GM21360 (cell line): Measurements from ENCODE around the gene VMAC.
A peak's percentile ranks its signal among the peaks of the same experiment; 100 is the strongest.
"Not testable (repeated sequence)": the region's sequence is repeated elsewhere in the genome, so short reads cannot be mapped to it uniquely, and the experiment has no call there.

Experiments
- ATAC-seq: cut with Tn5 transposase; IDR thresholded peaks from one replicate; pipeline ENCODE4 v1.9.1; 2021; ENCODE audit warnings: mild to moderate bottlenecking, moderate library complexity; ENCODE audit not compliant: unreplicated experiment

VMAC gene, protein sequence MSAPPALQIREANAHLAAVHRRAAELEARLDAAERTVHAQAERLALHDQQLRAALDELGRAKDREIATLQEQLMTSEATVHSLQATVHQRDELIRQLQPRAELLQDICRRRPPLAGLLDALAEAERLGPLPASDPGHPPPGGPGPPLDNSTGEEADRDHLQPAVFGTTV

DNA sequence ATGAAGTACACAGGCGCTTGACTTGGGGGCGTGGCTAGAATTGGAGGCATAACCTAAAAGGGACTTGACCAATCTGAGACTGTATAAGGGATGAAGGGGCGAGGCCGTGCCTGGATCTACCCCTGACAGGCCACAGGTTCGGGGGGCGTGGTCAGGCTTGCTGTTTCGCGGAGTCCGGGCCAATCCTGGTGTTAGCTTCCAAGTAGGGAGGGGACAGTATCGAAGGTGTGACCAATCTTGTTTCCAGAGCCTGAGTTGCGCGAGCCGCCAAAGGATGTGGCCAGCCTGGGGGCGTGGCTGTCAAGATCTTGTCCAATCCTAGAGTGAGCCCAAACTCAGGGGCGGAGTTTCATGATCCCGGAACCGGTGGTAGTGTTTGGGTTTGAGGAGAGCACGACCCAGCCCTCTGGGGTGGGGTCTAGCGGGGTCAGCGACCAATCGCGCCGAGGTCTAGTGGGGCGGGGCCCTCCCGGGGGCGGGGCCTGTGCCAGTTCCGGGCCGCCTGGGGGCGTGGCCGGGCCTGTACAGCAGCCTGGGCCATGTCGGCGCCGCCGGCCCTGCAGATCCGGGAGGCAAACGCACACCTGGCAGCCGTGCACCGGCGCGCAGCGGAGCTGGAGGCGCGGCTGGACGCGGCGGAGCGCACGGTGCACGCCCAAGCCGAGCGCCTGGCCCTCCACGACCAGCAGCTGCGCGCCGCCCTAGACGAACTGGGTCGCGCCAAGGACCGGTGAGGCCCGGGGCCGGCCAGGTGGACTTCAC lies at the start of gene VMAC:
Gene VMAC, plus strand, starts transcription at position 521 of the 762 bp plus-strand sequence. Its CDS starts 19 bp downstream, at position 540.
- peak; percentile 69 for ATAC-seq

DNA sequence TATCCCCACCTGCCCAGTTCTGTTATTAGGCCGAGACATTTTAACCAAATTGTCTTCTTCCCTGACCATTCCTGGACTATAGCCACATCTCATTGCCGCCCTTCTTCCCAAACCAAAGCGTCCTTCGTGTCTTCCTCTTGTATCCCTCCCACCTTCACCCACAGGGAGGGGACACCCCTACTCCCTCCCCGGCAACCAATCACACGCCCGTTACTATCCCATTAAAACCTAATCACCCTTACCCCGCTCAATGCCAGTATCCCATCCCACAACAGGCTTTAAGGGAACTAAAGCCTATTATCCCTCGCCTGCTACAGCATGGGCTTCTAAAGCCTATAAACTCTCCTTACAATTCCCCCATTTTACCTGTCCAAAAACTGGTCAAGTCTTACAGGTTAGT lies 49.5 kb upstream of the VMAC start:
- ATAC-seq: not testable (repeated sequence)

DNA sequence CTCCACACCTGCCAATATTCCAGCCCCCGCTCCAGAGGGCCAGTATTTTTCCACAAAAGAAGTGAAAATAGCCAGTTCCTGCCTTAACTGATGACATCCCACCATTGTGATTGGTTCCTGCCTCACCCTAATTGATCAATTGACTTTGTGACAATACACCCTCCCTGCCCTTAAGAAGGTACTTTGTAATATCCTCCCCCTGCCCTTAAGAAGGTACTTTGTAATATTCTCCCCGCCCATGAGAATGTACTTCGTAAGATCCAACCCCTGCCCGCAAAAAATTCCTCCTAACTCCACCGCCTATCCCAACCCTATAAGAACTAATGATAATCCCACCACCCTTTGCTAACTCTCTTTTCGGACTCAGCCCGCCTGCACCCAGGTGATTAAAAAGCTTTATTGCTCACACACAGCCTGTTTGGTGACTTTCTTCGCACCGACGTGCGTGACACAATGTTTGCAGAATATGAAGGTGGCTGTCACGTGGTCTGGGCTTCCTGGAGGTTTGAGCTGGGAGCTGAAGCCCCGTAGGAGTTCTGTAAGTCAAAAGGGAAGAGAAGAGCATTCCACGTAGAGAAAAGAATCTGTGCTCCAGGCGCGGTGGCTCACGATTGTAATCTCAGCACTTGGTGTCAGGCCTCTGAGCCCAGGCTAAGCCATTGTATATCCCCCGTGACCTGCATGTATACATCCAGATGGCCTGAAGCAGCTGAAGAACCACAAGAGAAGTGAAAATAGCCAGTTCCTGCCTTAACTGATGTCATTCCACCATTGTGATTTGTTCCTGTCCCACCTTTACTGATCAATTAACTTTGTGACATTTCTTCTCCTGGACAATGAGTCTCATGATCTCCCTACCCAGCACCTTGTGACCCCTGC lies 47.2 kb upstream of the VMAC start:
- ATAC-seq: no peak

DNA sequence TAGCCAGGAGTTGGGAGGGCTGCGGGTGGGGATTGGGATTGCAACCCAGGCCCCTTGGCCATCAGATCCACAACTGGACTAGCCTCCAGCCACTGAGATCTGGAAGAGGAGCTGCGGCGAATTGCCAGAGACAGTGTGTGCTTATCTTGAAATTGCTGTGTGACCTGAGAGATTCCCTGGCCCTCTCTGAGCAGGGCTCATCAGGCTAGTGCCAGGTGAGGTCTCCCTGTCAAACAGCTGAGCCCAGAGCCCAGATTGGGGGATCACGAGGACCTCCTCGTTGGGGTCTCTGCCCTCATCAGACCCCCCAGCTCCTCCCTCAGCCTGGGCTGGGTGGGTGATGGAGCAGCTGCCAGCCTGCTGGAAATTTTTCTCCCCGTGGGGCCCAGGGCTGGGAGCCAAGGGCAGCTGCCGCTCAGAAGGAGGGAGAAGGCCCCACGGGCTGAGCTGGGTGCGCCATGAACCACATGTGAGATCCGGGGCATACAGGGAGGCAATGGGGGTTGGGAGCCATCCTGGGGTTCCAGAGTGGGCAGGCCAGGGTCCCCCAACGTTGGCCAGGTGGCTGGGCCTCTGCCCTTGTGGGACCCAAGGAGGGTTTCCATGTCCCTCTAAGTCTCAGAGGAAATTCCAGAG lies 41.5 kb upstream of the VMAC start:
- ATAC-seq: no peak

DNA sequence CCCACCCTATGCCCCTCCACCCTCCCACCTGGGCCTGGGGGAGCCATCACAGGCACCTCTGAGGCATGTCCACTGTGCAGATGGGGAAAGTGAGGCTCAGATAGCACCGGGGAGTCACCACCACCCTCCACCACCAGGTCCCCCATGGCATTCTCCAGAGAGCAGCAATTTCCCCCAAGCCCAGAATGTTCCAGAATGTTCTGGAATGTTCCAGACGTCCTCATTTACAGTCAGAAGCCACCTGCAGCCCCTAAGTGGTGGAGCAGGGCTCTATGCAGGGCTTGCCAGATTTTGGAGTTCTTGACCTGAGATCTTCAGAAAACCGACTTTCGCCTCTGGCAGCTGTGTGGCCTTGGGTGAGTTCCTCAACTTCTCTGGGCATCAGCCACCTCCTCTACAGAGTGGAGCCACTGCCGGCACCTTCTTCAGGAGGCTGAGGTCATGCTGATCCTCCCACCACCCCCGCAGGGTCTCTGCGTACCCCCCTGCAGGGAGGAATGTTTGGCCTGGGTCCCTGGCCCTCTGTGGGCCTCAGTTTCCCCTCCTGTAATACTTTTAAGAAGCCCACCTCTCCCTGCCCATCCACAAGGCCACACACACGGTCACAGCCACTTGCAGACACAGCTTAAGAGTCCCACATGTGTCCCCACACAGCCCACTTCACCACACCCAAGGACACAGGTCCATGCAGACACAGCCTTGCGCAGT lies 40.5 kb upstream of the VMAC start:
- no peak for ATAC-seq

DNA sequence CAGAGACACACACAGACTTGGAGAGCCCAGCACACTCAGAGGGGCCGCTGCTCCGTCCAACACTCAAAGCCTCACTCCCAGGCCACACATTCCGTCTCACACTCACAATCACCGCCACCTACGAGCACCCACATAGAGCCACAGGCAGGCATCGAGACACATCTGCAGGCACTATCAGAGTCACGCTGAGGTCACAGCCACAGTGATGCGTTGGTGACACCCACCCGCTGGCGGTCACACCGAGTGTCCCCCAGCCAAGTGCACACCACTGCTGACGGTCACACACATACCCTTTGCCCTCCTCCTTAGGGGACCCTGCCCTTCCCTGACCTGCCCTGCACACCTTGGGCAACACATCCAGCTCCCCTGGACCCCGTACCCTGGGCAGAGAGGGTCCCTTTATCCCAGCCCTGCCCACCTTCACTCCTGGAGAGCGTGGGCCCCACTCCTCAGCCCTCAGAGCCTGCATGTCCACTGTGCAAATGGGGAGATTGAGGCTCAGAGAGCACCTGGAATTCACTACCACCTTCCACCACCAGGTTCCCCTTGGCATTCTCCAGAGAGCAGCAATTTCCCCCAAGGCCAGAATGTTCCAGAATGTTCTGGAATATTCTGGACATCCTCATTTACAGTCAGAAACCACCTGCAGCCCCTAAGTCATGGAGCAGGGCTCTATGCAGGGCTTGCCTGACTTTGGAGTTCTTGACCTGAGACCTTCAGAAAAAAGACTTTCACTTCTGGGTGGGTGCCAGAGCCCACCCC lies 39.8 kb upstream of the VMAC start:
- no peak for ATAC-seq

DNA sequence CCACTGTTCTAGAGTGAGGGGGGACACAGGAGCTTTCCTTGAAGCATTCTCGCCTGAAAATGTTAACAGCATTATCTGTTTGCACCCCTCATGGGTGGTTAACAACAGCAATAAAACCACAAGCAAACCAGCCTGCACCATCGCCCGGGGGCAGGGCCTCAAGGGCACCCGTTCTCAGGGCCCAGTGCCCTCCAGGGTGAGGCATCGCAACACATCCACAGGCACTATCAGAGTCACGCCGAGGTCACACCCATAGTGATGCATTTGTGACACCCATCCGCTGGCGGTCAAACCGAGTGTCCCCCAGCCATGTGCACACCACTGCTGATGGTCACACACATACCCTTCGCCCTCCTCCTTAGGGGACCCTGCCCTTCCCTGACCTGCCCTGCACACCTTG lies 38.9 kb upstream of the VMAC start:
- no peak for ATAC-seq

DNA sequence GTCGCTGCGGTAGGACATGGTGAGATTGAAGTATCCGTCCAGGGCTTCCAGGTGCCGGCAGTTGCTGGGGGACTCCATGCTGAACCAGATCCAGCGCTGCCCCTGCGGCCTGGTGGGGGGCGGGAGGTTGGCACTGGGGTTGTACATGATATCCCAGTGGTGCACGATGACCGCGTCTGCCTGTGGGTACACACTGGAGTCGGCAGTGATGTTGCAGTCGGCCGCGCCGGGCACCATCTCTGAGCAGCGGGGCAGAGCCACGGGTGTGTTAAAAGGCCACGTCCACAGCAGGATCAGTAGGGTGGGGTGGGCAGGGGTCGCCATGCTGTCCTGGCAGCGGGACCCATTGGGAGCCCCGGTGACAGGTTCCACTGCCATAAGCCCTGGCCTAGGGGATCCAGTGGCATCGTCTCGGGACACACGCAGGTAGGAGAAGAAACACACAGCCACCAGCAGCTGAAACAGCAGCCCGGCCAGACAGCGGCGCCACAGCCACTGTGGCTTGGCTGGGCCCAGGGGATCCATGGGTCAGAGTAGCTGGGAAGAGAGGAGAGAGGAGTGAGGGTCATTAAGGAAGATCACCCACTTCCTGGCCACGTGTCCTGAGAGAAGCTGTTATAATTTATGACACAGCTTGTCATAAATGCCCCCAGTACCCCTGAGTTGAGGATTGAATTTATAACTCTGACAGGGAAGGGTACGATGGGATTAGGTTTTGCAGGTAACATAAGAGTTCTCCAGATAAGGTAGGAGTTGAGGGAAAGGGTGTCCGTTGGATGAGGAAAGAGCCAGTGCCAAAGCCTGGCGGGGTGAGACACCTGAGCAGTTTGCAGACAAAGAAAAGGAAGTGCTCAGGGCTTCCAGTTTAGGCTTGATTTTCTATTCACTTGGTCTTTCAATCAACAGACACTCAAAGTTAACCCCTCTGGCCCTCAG lies 37.2 kb upstream of the VMAC start:
- no peak for ATAC-seq

DNA sequence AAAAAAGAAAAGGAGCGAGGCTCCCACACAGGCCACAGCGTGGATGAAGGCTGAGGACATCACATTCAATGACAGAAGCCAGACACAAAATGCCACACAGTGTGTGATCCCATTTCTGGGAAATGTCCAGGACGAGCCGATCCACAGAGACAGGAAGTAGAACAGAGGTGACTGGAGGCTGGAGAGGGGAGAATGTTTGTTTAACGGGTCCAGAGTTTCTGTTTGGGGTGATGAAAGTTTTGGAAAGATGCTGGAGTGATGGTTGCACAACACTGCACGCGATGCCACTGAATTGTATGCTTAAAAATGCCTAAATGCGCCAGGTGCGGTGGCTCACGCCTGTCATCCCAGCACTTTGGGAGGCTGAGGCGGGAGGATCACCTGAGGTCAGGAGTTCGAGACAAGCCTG lies 33.7 kb upstream of the VMAC start:
- ATAC-seq: no peak

DNA sequence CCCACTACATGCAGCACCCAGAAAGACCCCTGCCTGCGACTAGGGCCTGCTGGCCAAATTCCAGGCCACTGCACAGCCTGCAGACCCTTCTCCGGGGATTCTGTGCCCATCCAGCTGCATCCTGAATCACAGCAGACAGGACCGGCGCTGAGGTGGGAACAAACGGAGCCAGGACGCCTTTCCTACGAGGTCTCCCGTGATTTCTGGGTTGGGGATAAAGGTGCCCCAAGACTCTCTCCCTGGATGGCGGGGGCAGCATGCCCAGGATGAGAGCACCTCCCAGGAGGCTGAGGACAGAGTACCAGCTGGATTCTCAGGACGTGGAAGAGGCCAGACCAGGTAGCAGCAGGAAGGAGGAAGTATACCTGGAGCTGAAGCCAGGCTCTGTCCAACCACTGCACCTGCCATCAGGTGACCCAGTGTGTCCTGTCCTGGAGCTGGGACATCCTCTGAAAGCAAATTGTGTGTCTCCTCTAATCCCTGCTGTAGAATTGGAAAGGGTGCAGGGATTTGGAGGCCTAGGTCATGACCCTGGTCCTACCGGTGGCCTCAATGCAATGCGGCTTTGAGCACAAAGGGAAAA lies 31.0 kb upstream of the VMAC start:
- no peak for ATAC-seq

DNA sequence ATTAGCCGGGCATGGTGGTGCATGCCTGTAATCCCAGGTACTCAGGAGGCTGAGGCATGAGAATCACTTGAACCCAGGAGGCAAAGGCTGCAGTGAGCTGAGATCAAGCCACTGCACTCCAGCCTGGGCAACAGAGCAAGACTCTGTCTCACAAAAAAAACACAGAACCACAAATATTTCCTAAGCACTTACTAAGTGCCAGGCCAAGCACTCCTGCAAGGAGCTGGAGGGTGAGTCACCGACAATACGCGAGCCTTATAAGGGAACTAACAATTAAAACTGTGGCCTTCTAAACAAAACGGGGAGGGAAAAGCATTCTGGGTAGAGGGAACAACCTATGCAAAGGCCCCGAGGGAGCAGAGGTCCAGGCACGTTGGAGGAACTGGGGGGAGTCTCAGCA lies 30.2 kb upstream of the VMAC start:
- ATAC-seq: not testable (repeated sequence)

DNA sequence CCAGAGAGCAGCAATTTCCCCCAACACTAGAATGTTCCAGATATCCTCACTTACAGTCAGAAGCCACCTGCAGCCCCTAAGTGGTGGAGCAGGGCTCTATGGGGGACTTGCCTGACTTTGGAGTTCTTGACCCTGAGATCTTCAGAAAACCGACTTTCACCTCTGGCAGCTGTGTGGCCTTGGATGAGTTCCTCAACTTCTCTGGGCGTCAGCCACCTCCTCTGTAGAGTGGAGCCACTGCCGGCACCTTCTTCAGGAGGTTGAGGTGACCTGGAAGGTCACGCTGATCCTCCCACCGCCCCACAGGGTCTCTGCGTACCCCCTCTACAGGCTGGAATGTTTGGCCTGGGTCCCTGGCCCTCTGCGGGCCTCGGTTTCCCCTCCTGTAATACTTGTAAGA lies 27.2 kb upstream of the VMAC start:
- ATAC-seq: no peak

DNA sequence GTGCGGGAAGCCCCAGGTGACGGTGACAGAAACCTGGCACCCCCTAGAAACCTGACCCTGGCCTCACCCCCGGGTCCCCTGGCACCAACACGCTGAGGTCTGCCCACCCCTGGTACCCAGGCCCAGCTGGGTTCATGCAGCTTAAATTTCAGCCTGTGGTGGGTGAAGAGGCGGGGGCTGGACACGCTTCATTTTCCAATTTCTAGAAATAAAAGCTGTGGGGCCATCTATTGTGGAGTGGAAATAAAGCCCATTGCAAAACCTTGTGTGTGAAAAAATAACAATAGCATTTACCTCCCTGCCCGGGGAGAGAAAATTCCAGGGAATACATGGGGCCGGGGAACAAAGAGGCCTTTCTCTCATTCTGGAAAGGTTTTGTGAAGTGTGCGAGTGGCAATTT lies 26.8 kb upstream of the VMAC start:
- no peak for ATAC-seq

DNA sequence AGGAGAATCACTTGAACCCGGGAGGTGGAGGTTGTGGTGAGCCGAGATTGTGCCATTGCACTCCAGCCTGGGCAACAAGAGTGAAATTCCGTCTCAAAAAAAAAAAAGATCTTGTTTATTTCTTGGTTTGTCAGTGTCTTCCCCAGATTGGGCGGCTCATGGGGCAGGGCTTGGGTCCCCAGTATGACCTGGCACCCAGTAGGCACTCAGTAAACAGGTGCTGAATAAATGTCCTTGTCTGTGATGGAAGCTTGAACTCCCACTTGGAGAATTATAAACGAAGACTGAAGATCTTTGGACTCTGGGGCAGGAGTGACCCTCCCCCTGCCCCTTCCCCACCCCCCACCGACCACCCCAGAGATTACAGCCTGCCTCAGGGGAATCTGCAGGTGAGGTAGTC lies 24.5 kb upstream of the VMAC start:
- ATAC-seq: no peak

DNA sequence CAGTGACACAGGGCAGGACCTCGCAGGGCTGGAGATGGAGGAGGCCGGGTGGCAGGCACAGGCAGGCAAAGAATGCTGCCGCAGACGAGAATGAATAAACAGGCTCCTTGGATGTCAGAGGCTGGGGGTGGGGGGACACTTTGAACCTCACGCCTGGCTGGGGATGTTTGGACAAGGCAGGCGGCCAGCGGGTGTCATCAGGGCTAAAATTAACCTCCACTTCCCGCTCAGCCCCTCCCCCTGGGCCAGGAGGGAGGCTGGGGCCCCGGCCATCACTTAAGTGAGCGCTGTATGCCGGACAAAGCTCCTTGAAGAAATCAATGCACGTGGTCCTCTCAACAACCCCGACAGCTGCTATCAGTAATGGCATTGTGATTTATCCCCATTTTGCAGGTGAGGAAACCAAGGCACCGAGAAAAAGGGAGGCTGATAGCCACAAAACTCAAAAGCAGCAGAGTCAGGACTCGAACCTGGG lies 24.0 kb upstream of the VMAC start:
- no peak for ATAC-seq

DNA sequence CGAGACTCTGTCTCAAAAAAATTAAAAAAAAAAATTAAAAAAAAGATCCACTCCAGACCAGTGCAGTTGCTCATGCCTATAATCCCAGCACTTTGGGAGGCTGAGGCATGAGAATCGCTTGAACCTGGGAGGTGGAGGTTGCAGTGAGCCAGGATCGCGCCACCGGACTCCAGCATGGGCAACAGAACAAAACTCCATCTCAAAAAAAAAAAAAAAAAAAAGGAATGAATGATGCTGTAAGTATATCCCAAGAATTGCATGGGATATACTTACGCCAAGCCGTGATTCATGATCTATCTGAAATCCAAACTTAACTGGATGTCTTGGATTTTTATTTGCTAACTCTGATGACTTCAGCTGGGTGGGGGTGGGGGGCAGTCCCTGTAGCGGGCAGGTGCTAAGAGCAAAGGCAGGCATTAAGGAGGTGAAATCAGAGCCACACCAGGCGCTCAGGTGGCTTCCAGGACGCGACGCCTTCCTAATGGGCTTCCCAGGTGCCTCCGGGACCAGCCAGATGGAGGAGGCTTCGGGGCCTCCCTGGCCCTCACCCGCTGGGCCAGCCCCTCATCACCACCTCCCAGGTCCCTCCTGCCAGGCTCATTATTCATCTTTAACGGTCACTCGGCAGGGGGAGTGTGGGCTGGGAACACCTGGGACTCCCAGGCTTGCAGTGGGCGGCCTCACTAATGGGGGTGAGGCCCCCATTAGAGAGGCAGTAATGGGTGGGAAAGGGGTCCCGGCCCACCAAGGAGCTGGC lies 23.0 kb upstream of the VMAC start:
- ATAC-seq: no peak

DNA sequence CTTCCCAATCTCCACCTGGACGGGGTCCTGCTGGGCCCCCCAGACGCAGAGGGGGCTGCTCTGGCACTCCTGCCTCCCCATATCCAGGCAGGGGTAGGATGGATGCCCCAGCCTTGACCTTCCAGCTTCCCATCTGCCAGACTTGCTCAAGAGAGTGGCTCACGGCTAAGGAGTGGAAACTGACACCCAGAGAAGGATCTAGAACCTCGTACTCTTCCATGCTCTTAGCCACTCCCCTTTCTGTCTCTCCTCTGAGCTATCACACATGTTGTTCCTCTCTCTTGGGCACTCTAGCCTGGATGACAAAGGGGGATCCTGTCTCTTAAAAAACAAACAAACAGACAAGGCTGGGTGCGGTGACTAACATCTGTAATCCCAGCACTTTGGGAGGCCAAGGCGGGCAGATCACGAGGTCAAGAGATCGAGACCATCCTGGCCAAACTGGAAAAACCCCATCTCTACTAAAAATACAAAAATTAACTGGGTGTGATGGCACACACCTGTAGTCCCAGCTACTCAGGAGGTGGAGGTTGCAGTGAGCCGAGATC lies 22.2 kb upstream of the VMAC start:
- ATAC-seq: no peak
